GM23338 (cell line): ENCODE data around the gene ZNF324B.

Experiments used
- EZH2 ChIP-seq: fragments of 200-600 bp; sonication (generic); IDR thresholded peaks from one replicate; pipeline ENCODE4 v1.8.0; 2017; ENCODE audit warnings: antibody characterized with exemption, mild to moderate bottlenecking, low read depth; ENCODE audit not compliant: unreplicated experiment
- TF ChIP-seq, protein P1 (sequence below), 2 experiments: fragments of 200-600 bp in 1 of 2; sonication (generic) in 1 of 2; conservative IDR thresholded peaks; 2 replicates each; pipeline versions ENCODE4 v1.5.1 to v1.6.1; 2016 to 2017; ENCODE audit warnings: antibody characterized with exemption in 2 of 2, low read depth in 2 of 2, mild to moderate bottlenecking in 2 of 2, moderate library complexity in 1 of 2

DNA sequence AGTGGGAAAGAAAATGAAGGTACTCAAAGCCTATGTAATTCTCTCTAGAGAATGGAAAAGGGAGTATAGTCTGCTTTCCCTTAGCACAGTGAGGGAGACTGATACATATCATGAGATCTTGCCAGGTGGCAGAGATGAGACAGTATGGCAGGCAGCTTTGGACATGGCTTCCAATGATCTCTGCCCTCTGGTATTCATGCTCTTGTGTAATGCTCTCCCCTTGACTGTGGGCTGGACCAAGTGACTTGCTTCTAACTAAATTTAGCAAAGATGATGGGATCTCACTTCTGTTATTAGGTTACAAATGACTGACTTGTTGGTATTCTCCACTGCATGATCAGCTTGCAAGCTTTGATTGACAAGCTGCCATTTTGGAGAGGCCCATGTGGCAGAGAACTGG, 21.7 kb upstream of the ZNF324B start:
- TF ChIP-seq, protein P1, sequence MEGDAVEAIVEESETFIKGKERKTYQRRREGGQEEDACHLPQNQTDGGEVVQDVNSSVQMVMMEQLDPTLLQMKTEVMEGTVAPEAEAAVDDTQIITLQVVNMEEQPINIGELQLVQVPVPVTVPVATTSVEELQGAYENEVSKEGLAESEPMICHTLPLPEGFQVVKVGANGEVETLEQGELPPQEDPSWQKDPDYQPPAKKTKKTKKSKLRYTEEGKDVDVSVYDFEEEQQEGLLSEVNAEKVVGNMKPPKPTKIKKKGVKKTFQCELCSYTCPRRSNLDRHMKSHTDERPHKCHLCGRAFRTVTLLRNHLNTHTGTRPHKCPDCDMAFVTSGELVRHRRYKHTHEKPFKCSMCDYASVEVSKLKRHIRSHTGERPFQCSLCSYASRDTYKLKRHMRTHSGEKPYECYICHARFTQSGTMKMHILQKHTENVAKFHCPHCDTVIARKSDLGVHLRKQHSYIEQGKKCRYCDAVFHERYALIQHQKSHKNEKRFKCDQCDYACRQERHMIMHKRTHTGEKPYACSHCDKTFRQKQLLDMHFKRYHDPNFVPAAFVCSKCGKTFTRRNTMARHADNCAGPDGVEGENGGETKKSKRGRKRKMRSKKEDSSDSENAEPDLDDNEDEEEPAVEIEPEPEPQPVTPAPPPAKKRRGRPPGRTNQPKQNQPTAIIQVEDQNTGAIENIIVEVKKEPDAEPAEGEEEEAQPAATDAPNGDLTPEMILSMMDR (conservative IDR thresholded peaks at IDR 0.05; ENCODE audit: low read depth in 2 of 2): no peak
- no peak for TF ChIP-seq EZH2
